GM12892 (cell line): ENCODE results near the gene BANP.

ENCODE experiments used
- POLR2A ChIP-seq: IDR thresholded peaks from 2 replicates; pipeline ENCODE4 v1.6.1; 2011; ENCODE audit warnings: low read depth, low read length, control low read depth
- TAF1 ChIP-seq: IDR thresholded peaks from 2 replicates; pipeline ENCODE4 v1.6.1; 2011; ENCODE audit warnings: low read depth, mild to moderate bottlenecking, control low read depth, low read length, borderline replicate concordance

DNA sequence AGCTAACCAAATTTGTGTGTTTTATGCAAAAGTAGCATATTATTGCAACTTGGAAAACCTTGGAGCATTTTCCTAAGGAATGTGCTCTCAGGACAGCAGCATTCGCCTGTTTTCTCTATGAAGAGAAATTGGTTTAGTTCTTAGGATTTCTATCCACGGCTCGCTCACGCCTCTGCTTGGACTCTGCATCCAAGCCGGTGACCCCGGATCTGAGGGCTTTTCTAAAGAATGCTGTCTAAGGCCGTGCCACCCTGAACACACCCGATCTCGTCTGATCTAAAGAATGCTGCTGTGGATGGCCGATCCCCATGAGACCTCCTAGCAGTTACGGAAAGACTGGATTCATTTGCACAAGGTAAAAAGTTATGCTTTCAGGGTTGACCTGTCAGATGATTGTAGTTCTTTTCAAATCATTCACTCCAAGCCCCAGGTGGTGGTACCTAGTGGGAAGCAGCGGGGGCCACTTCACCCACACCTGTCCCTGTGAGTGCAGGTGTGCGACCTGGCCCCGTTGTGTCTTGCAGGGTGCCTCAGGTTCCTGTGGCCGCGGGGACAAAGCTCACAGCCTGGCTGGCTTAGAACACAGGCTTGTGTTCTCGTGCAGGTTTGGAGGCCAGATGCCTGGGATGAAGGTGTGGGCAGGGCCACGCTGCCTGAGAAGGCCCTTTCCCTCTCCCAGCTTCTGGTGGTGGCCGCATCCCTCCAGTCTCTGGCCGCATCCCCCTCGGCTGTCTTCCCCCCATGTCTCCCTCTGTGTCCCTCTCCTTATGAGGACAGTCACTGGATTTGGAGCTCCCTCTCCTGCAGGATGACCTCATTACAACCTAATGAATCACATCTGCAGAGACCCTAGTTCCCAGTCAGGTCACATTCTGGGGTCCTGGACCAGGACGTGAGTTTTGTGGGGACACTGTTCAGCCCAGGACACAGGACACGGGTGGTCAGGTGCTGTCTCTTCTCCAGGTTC, 71.1 kb downstream of the BANP start:
- no peak for TF ChIP-seq TAF1
- TF ChIP-seq POLR2A: no peak
